Measurements from ENCODE around the gene CPSF4L. TPM values are rescaled to one million over a fixed set of nuclear protein-coding genes. Genes with fewer than 3 reads are reported as not detected.

CPSF4L gene
- total RNA-seq, 1 donor from 2014 or later = not detected

GRCh38 chr17:73224237-73224636 lies 37.4 kb downstream of the CPSF4L start:
- H3K9me3 Mint-ChIP-seq = no peaks in the 10 kb centered on the region
- no peak overlapping the region for H3K27ac ChIP-seq
- no peaks in the 10 kb centered on the region for H3K27me3 ChIP-seq
- H3K36me3 ChIP-seq = no peaks in the 10 kb centered on the region
- no peaks in the 10 kb centered on the region for H3K9me3 ChIP-seq (ENCODE audit: low read depth)
- H3K4me1 ChIP-seq = peaks cover 8% of the 10 kb centered on the region
- H3K9ac ChIP-seq = no peak overlapping the region
- no peak for DNase-seq (ENCODE audit: low spot score)
- peaks cover 10% of the 10 kb centered on the region for H3K4me1 Mint-ChIP-seq
- TF ChIP-seq CTCF (IDR thresholded peaks at IDR 0.05) (no peak), EZH2 (IDR thresholded peaks at IDR 0.05) (no peak), EZH2phosphoT487 (IDR thresholded peaks at IDR 0.05) (no peak)
- H3K4me3 ChIP-seq = no peak overlapping the region
- no peak overlapping the region for H3K4me3 Mint-ChIP-seq
- no peaks in the 10 kb centered on the region for H3K27me3 Mint-ChIP-seq (ENCODE audit: insufficient read depth, low read depth)
- no peak overlapping the region for H3K4me2 ChIP-seq
- no peak overlapping the region for H2AFZ ChIP-seq (replicated peaks)
- H3K27ac Mint-ChIP-seq = no peak overlapping the region
- peaks cover 73% of the 10 kb centered on the region for H3K79me2 ChIP-seq (ENCODE audit: low read depth)
- H3K36me3 Mint-ChIP-seq = peaks cover under 1% of the 10 kb centered on the region
- no peaks in the 10 kb centered on the region for H3F3A ChIP-seq (ENCODE audit: low read depth)
- H4K20me1 ChIP-seq (ENCODE audit: low read depth) = peaks cover 11% of the 10 kb centered on the region

GRCh38 chr17:73223626-73224230 lies 38.0 kb downstream of the CPSF4L start:
- TF ChIP-seq CTCF (IDR thresholded peaks at IDR 0.05) (no peak), EZH2 (IDR thresholded peaks at IDR 0.05) (no peak), EZH2phosphoT487 (IDR thresholded peaks at IDR 0.05) (no peak)
- Histone ChIP-seq H4K20me1 (ENCODE audit: low read depth) (peaks cover 6% of the 10 kb centered on the region), H3K27ac (no peak overlapping the region), H3K4me3 (no peak overlapping the region), H3F3A (ENCODE audit: low read depth) (no peaks in the 10 kb centered on the region), H3K27me3 (no peaks in the 10 kb centered on the region), H3K9ac (no peak overlapping the region), H3K79me2 (ENCODE audit: low read depth) (peaks cover 70% of the 10 kb centered on the region), H3K9me3 (ENCODE audit: low read depth) (no peaks in the 10 kb centered on the region), H3K4me2 (no peak overlapping the region), H3K36me3 (no peaks in the 10 kb centered on the region), H2AFZ (replicated peaks) (no peak overlapping the region), H3K4me1 (peaks cover 8% of the 10 kb centered on the region)
- H3K36me3 Mint-ChIP-seq = peaks cover 2% of the 10 kb centered on the region
- H3K27me3 Mint-ChIP-seq (ENCODE audit: insufficient read depth, low read depth) = no peaks in the 10 kb centered on the region
- H3K9me3 Mint-ChIP-seq = no peaks in the 10 kb centered on the region
- no peak overlapping the region for H3K27ac Mint-ChIP-seq
- DNase-seq (ENCODE audit: low spot score) = no peak
- peaks cover 5% of the 10 kb centered on the region for H3K4me1 Mint-ChIP-seq
- no peak overlapping the region for H3K4me3 Mint-ChIP-seq

- Histone ChIP-seq H3K27ac (no peak overlapping the region), H3K27me3 (no peaks in the 10 kb centered on the region), H3K36me3 (no peaks in the 10 kb centered on the region), H3K4me1 (no peaks in the 10 kb centered on the region), H3K4me3 (no peak overlapping the region), H4K20me1 (ENCODE audit: low read depth) (peaks cover 30% of the 10 kb centered on the region), H3K4me2 (no peak overlapping the region), H3K9ac (no peak overlapping the region), H3K79me2 (ENCODE audit: low read depth) (peaks cover 56% of the 10 kb centered on the region), H3F3A (ENCODE audit: low read depth) (no peaks in the 10 kb centered on the region), H3K9me3 (ENCODE audit: low read depth) (no peaks in the 10 kb centered on the region), H2AFZ (replicated peaks) (no peak overlapping the region)
- DNase-seq (ENCODE audit: low spot score) = no peak
- H3K9me3 Mint-ChIP-seq = no peaks in the 10 kb centered on the region
- TF ChIP-seq CTCF (IDR thresholded peaks at IDR 0.05) = peak; percentile 12
- no peak for TF ChIP-seq EZH2phosphoT487 (IDR thresholded peaks at IDR 0.05)
- no peak for TF ChIP-seq EZH2 (IDR thresholded peaks at IDR 0.05)
- H3K4me3 Mint-ChIP-seq = no peak overlapping the region
- no peaks in the 10 kb centered on the region for H3K4me1 Mint-ChIP-seq
- no peaks in the 10 kb centered on the region for H3K27me3 Mint-ChIP-seq (ENCODE audit: insufficient read depth, low read depth)
- no peak overlapping the region for H3K27ac Mint-ChIP-seq
- peaks cover 7% of the 10 kb centered on the region for H3K36me3 Mint-ChIP-seq
Measured at GRCh38 chr17:73215447-73215846, 46.2 kb downstream of the CPSF4L start.

Measured in neural progenitor cell (in vitro differentiated cells).